ENCODE data around the gene HORMAD2.

HORMAD2 gene

GRCh38 chr22:30079952-30080533 is at the start of gene HORMAD2:
TSS of gene HORMAD2 (plus strand) at chr22:30080464. CDS start at chr22:30093953, 13,489 bp downstream.
- no peak for DNase-seq

- DNase-seq = no peak
Measured at GRCh38 chr22:30031328-30031727, 48.9 kb upstream of the HORMAD2 start.

GRCh38 chr22:30031764-30032455 is 48.4 kb upstream of the HORMAD2 start:
- no peak for DNase-seq

GRCh38 chr22:30033137-30033536 is 47.1 kb upstream of the HORMAD2 start:
- no peak for DNase-seq

- no peak for DNase-seq
Measured at GRCh38 chr22:30033901-30034300, 46.4 kb upstream of the HORMAD2 start.

GRCh38 chr22:30036656-30037055 is 43.6 kb upstream of the HORMAD2 start:
- DNase-seq = no peak

GRCh38 chr22:30038219-30038618 is 42.0 kb upstream of the HORMAD2 start:
- no peak for DNase-seq

- DNase-seq = no peak
Measured at GRCh38 chr22:30040499-30041260, 39.6 kb upstream of the HORMAD2 start.

GRCh38 chr22:30041475-30041874 is 38.8 kb upstream of the HORMAD2 start:
- DNase-seq = no peak

- DNase-seq = no peak
Measured at GRCh38 chr22:30041881-30042280, 38.4 kb upstream of the HORMAD2 start.

- no peak for DNase-seq
Measured at GRCh38 chr22:30043161-30043560, 37.1 kb upstream of the HORMAD2 start.

GRCh38 chr22:30044369-30044768 is 35.9 kb upstream of the HORMAD2 start:
- DNase-seq = no peak

- DNase-seq = no peak
Measured at GRCh38 chr22:30044881-30045493, 35.3 kb upstream of the HORMAD2 start.

- no peak for DNase-seq
Measured at GRCh38 chr22:30045494-30045887, 34.8 kb upstream of the HORMAD2 start.

GRCh38 chr22:30045901-30046715 is 34.2 kb upstream of the HORMAD2 start:
- no peak for DNase-seq

- no peak for DNase-seq
Measured at GRCh38 chr22:30046716-30047363, 33.4 kb upstream of the HORMAD2 start.

GRCh38 chr22:30047364-30047738 is 32.9 kb upstream of the HORMAD2 start:
- no peak for DNase-seq

GRCh38 chr22:30048681-30049080 is 31.6 kb upstream of the HORMAD2 start:
- no peak for DNase-seq

- no peak for DNase-seq
Measured at GRCh38 chr22:30054067-30054763, 26.0 kb upstream of the HORMAD2 start.

- no peak for DNase-seq
Measured at GRCh38 chr22:30054764-30055069, 25.5 kb upstream of the HORMAD2 start.

- DNase-seq = no peak
Measured at GRCh38 chr22:30056015-30056414, 24.2 kb upstream of the HORMAD2 start.

- DNase-seq = no peak
Measured at GRCh38 chr22:30057375-30057774, 22.9 kb upstream of the HORMAD2 start.

All from NCI-H1048 (cell line).